ENCODE data around the gene ZNF648.

- TF ChIP-seq CTCF (IDR thresholded peaks at IDR 0.05 in 2 of 3, conservative IDR thresholded peaks at IDR 0.05 in 1 of 3; ENCODE audit: control insufficient read depth in 2 of 3, extremely low read depth in 1 of 3, insufficient read depth in 1 of 3, low read depth in 3 of 3, low read length in 3 of 3) (no peak), TAF1 (IDR thresholded peaks at IDR 0.05; ENCODE audit: borderline replicate concordance, low read depth, low read length) (no peak), KDM1A (IDR thresholded peaks at IDR 0.05; ENCODE audit: borderline replicate concordance) (no peak), MEF2A (IDR thresholded peaks at IDR 0.05; ENCODE audit: insufficient read depth, low read depth, low read length) (no peak), REST (IDR thresholded peaks at IDR 0.05; ENCODE audit: low read depth, low read length) (no peak), POLR2A (IDR thresholded peaks at IDR 0.05; ENCODE audit: low read depth, low read length) (no peak), ESRRA (IDR thresholded peaks at IDR 0.05; ENCODE audit: low read length) (no peak), BCL11A (IDR thresholded peaks at IDR 0.05; ENCODE audit: low read depth, low read length) (no peak)
Observed at GRCh38 chr1:182093781-182094180, 32.3 kb upstream of the ZNF648 start.

Data from GM12878 (cell line).